Endothelial cell of umbilical vein (primary cell): ENCODE results near the gene TRPC4AP. TPM values are rescaled to one million over a fixed set of nuclear protein-coding genes. Genes with fewer than 3 reads are reported as not detected.

Experiments used
- BruUV-seq: library from RNA; stranded (reverse); fragments of 400-500 nt; replicated peaks from 2 replicates; lab custom pipeline; 2021; lab: Mats Ljungman, UMichigan
- CTCF ChIA-PET: fragments of 300-600, 350-600 bp; sonication (Branson Sonifier 250); formaldehyde crosslinking; loops from one replicate; lab custom pipeline; 2021; ENCODE audit warnings: antibody characterized with exemption, inconsistent platforms; lab: Charles Lee
- POLR2A ChIA-PET: fragments of 300-600, 350-600 bp; sonication (Branson Sonifier 250); formaldehyde crosslinking; loops from one replicate; lab custom pipeline; 2021; ENCODE audit warnings: antibody characterized with exemption, inconsistent platforms; lab: Charles Lee
- DNase-seq: peaks from one replicate; pipeline ENCODE4 v3.0.0-alpha.2; 2011; ENCODE audit warnings: low read depth, low spot score
- FAIRE-seq: peaks from 2 replicates; lab custom pipeline; 2011; peaks lifted over from hg19 to GRCh38; lab: Jason Lieb, UNC
- H2AFZ ChIP-seq: 2 replicates; pipeline ENCODE4 v1.6.0; 2012; ENCODE audit warnings: low read depth, low read length, control low read depth, inconsistent platforms
- H3K27ac ChIP-seq: 2 replicates; pipeline ENCODE4 v1.5.1; 2011; ENCODE audit warnings: low read depth, mild to moderate bottlenecking, control low read depth, low read length, moderate library complexity; ENCODE audit not compliant: insufficient read depth
- H3K27me3 ChIP-seq, 2 experiments: 2 replicates each; pipeline versions ENCODE4 v1.6.0 to v1.6.1; 2011; ENCODE audit warnings: low read length in 2 of 2, mixed read lengths in 1 of 2; ENCODE audit not compliant: control insufficient read depth in 2 of 2, insufficient read depth in 2 of 2
- H3K36me3 ChIP-seq, 2 experiments: 2 replicates in 1 of 2; 3 replicates in 1 of 2; pipeline ENCODE4 v1.5.1; 2011; ENCODE audit warnings: low read length in 2 of 2, mild to moderate bottlenecking in 1 of 2, moderate library complexity in 1 of 2; ENCODE audit not compliant: control insufficient read depth in 2 of 2, insufficient read depth in 2 of 2; ENCODE audit errors: extremely low read depth in 1 of 2
- H3K4me1 ChIP-seq: 3 replicates; pipeline ENCODE4 v1.5.1; 2011; ENCODE audit warnings: mild to moderate bottlenecking, low read length; ENCODE audit not compliant: control insufficient read depth, insufficient read depth; ENCODE audit errors: extremely low read depth
- H3K4me2 ChIP-seq: 2 replicates; pipeline ENCODE4 v1.6.1; 2011; ENCODE audit warnings: low read length, control low read depth, mixed read lengths; ENCODE audit not compliant: insufficient read depth
- H3K4me3 ChIP-seq, 3 experiments: fragments of 200-600 bp in 1 of 3; sonication (generic), shearing (Covaris generic) in 1 of 3; replicated peaks in 1 of 3; 2 replicates each; pipeline ENCODE4 v1.5.1; 2011 to 2016; ENCODE audit warnings: control low read depth in 3 of 3, low read length in 3 of 3, mild to moderate bottlenecking in 2 of 3, inconsistent platforms in 1 of 3, low read depth in 1 of 3, moderate library complexity in 1 of 3; ENCODE audit not compliant: insufficient read depth in 1 of 3
- H3K79me2 ChIP-seq: 2 replicates; pipeline ENCODE4 v1.6.0; 2012; ENCODE audit warnings: low read length, inconsistent platforms; ENCODE audit not compliant: control insufficient read depth, insufficient read depth
- H3K9ac ChIP-seq: replicated peaks from 2 replicates; pipeline ENCODE3; 2011; ENCODE audit warnings: low read length, control low read depth; ENCODE audit not compliant: insufficient read depth; ENCODE audit errors: extremely low read depth
- H3K9me1 ChIP-seq: replicated peaks from 3 replicates; pipeline ENCODE4 v1.6.0; 2011; ENCODE audit warnings: mild to moderate bottlenecking, low read length; ENCODE audit not compliant: control insufficient read depth, insufficient read depth; ENCODE audit errors: extremely low read depth
- H3K9me3 ChIP-seq: replicated peaks from 2 replicates; pipeline ENCODE4 v1.5.1; 2012; ENCODE audit warnings: low read length, inconsistent platforms; ENCODE audit not compliant: control insufficient read depth, insufficient read depth
- H4K20me1 ChIP-seq: replicated peaks from 2 replicates; pipeline ENCODE3; 2011; ENCODE audit warnings: mild to moderate bottlenecking, low read length; ENCODE audit not compliant: control insufficient read depth, insufficient read depth; ENCODE audit errors: extremely low read depth
- CTCF ChIP-seq, 2 donors: IDR thresholded peaks; 1 replicate in 1 of 2; 2 replicates in 1 of 2; pipeline ENCODE4 v1.5.1; 2011; ENCODE audit warnings: low read length in 2 of 2, mild to moderate bottlenecking in 2 of 2, moderate library complexity in 2 of 2, control low read depth in 1 of 2, inconsistent platforms in 1 of 2, low read depth in 1 of 2; ENCODE audit not compliant: insufficient read depth in 1 of 2; ENCODE audit errors: extremely low read depth in 1 of 2
- EZH2 ChIP-seq: IDR thresholded peaks from 2 replicates; pipeline ENCODE4 v1.6.1; 2012; ENCODE audit warnings: borderline replicate concordance, low read depth, mild to moderate bottlenecking, moderate library complexity, low read length, inconsistent platforms; ENCODE audit not compliant: severe bottlenecking
- FOS ChIP-seq: IDR thresholded peaks from 2 replicates; pipeline ENCODE4 v1.6.1; 2011; ENCODE audit warnings: mild to moderate bottlenecking, low read length, moderate library complexity, borderline replicate concordance; ENCODE audit not compliant: insufficient read depth
- GATA2 ChIP-seq: IDR thresholded peaks from 2 replicates; pipeline ENCODE4 v1.7.0; 2011; ENCODE audit warnings: low read depth, mild to moderate bottlenecking, moderate library complexity, mixed read lengths, low read length; ENCODE audit not compliant: insufficient read length, insufficient read depth
- JUN ChIP-seq: IDR thresholded peaks from 2 replicates; pipeline ENCODE4 v1.6.1; 2011; ENCODE audit warnings: borderline replicate concordance, low read depth; ENCODE audit not compliant: insufficient read length, insufficient read depth
- MYC ChIP-seq: IDR thresholded peaks from one replicate; pipeline ENCODE4 v1.6.1; 2011; ENCODE audit warnings: mild to moderate bottlenecking, low read depth, low read length
- POLR2A ChIP-seq: IDR thresholded peaks from 2 replicates; pipeline ENCODE4 v1.6.1; 2012; ENCODE audit warnings: low read depth, mild to moderate bottlenecking, control low read depth, low read length
- POLR2AphosphoS5 ChIP-seq: IDR thresholded peaks from 2 replicates; pipeline ENCODE4 v1.6.1; 2012; ENCODE audit warnings: low read depth, mild to moderate bottlenecking, control low read depth, low read length, moderate library complexity; ENCODE audit not compliant: insufficient read depth
- dilution Hi-C: fragments of 300-500 bp; cut with MboI; formaldehyde crosslinking; loops from one replicate; pipeline ENCODE4 v1.15.0; 2019; ENCODE audit warnings: low sequenced_read_pairs; ENCODE audit not compliant: extremely low pct_ligation_motif_present
- intact Hi-C: fragments of 100-400 bp; cut with micrococcal nuclease; formaldehyde crosslinking; loops from one replicate; pipeline ENCODE4 v1.10.0; 2022
- polyA plus RNA-seq, 4 experiments: library from polyadenylated mRNA; depleted of rRNA in 3 of 4; stranded (reverse) in 3 of 4; unstranded in 1 of 4; fragments of >200 nt; gene quantifications; 2 replicates each; pipeline versions ENCODE4 v1.2.1 to v1.2.3, GENCODE V29; 2011 to 2012; ENCODE audit warnings: missing spikeins in 1 of 4
- total RNA-seq: library from RNA; stranded (reverse); gene quantifications from 2 replicates; pipeline ENCODE4 v1.2.3, GENCODE V29; 2021
- TF ChIP-seq, protein P1 (sequence below): IDR thresholded peaks from 2 replicates; pipeline ENCODE4 v1.6.1; 2011; ENCODE audit not compliant: insufficient read depth, insufficient read length

Gene TRPC4AP
- total and polyA plus RNA-seq, 2 donors (not counting 3 experiments of a cell fraction or from before 2014, with no cell fraction given): 89.0 to 103 TPM

DNA sequence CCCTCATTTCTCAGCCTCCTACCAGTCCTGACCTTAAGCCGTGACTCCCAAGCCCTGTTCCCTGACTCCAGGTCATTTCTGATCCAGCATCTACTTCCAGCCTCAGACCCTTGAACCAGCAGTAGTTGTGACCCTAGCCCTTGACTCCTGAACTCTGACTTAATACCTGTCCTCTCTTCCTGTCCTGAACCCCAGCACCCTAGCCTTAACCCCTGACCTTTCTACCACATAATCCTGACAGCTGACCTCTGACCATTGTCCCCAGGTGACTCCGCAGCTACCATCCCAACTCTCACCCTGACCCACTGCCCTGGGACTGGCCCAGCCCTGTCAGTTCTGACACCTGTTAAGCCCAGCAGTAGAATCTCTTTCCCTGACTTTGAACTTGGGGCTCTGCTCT is 94.8 kb downstream of the TRPC4AP start:
- no peak overlapping the region for H3K27ac ChIP-seq
- dilution Hi-C loops (no loop called here), intact Hi-C loops (no loop called here)
- no peak for FAIRE-seq
- H3K4me3 ChIP-seq: no peak overlapping the region
- no peaks in the 10 kb centered on the region for H3K9me1 ChIP-seq
- no TSS peak for BruUV-seq
- TF ChIP-seq FOS (no peak), EZH2 (no peak), MYC (no peak), POLR2AphosphoS5 (no peak), CTCF (IDR thresholded peaks at IDR 0.05; ENCODE audit: extremely low read depth in 1 of 2, insufficient read depth in 1 of 2, low read depth in 1 of 2, low read length in 2 of 2) (no peak), JUN (no peak), POLR2A (no peak), GATA2 (no peak)
- TF ChIP-seq, protein P1, sequence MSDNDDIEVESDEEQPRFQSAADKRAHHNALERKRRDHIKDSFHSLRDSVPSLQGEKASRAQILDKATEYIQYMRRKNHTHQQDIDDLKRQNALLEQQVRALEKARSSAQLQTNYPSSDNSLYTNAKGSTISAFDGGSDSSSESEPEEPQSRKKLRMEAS: no peak
- no peaks in the 10 kb centered on the region for H3K27me3 ChIP-seq
- no peaks in the 10 kb centered on the region for H3K79me2 ChIP-seq
- no peaks in the 10 kb centered on the region for H4K20me1 ChIP-seq
- ChIA-PET POLR2A (no interaction called here), CTCF (interaction anchor here (1.6 to 3.4 kb wide), 2 partner anchors 99 to 124 kb away, joined by 3 to 26 read pairs; partner anchors contain the start of gene GGT7)
- no peaks in the 10 kb centered on the region for H3K9me3 ChIP-seq
- H3K36me3 ChIP-seq: peaks cover 0 to 62% of the 10 kb centered on the region in 2 experiments
- no peaks in the 10 kb centered on the region for H3K4me1 ChIP-seq
- DNase-seq: no peak
- H3K9ac ChIP-seq: no peak overlapping the region
- no peak overlapping the region for H2AFZ ChIP-seq
- H3K4me2 ChIP-seq: no peak overlapping the region
